Lower lobe of right lung (tissue), 2 donors: Measurements from ENCODE around the gene DCTN2. TPM values are rescaled to one million over a fixed set of nuclear protein-coding genes. Genes with fewer than 3 reads are reported as not detected.

Experiments
- ATAC-seq, 2 donors: fragments of 200-7000 bp; cut with Tn5 transposase; one replicate each; pipeline ENCODE4 v1.9.1; 2020 to 2022; ENCODE audit warnings: mild to moderate bottlenecking in 2 of 2, moderate library complexity in 2 of 2
- DNase-seq: peaks from one replicate; pipeline ENCODE4 v3.0.0-alpha.2; 2020
- H3K27ac ChIP-seq: fragments of 200-600 bp; one replicate; pipeline ENCODE4 v1.8.0; 2022
- H3K27me3 ChIP-seq: fragments of 200-600 bp; one replicate; pipeline ENCODE4 v1.8.0; 2022; ENCODE audit warnings: low read depth
- H3K36me3 ChIP-seq: fragments of 200-600 bp; one replicate; pipeline ENCODE4 v1.8.0; 2022; ENCODE audit warnings: mild to moderate bottlenecking
- H3K4me1 ChIP-seq: fragments of 200-600 bp; one replicate; pipeline ENCODE4 v1.8.0; 2022
- H3K4me3 ChIP-seq: fragments of 200-600 bp; one replicate; pipeline ENCODE4 v1.8.0; 2022; ENCODE audit warnings: mild to moderate bottlenecking
- H3K9me3 ChIP-seq: fragments of 200-600 bp; one replicate; pipeline ENCODE4 v1.8.0; 2022
- CTCF ChIP-seq: fragments of 200-600 bp; IDR thresholded peaks from one replicate; pipeline ENCODE4 v1.8.0; 2022; ENCODE audit warnings: antibody characterized with exemption, mild to moderate bottlenecking
- intact Hi-C: fragments of 100-400 bp; cut with DNase I; formaldehyde crosslinking; loops from one replicate; pipeline ENCODE4 v1.11.0; 2022
- total RNA-seq: library from RNA; stranded (reverse); fragmentation: NEBNext Ultra II Directional; extraction: Animal tissue kit (Norgen Biotek cat#: 25700); gene quantifications from one replicate; pipeline ENCODE4 v1.2.1, GENCODE V29; 2021
- donor health status: DM: no; HTN: yes; CAD: no; lungs with severe emphysema.

DCTN2 gene
- total RNA-seq, 1 donor from 2014 or later: 88.3 TPM

- ATAC-seq (no peak), DNase-seq (no peak)
- Histone ChIP-seq H3K36me3 (no peaks in the 10 kb centered on the region), H3K27me3 (peaks cover 15% of the 10 kb centered on the region), H3K4me3 (no peak overlapping the region), H3K27ac (no peak overlapping the region), H3K9me3 (no peaks in the 10 kb centered on the region), H3K4me1 (peaks cover 5% of the 10 kb centered on the region)
- intact Hi-C loops: no loop called here
- no peak for TF ChIP-seq CTCF
Observed at GRCh38 chr12:57554897-57555296, 7.9 kb upstream of the DCTN2 start.

GRCh38 chr12:57554453-57554852, 7.5 kb upstream of the DCTN2 start:
- no peak overlapping the region for H3K4me3 ChIP-seq
- H3K9me3 ChIP-seq: no peaks in the 10 kb centered on the region
- H3K27me3 ChIP-seq: peaks cover 18% of the 10 kb centered on the region
- peaks cover 9% of the 10 kb centered on the region for H3K4me1 ChIP-seq
- TF ChIP-seq CTCF: no peak
- ATAC-seq (no peak), DNase-seq (no peak)
- H3K36me3 ChIP-seq: no peaks in the 10 kb centered on the region
- H3K27ac ChIP-seq: no peak overlapping the region
- intact Hi-C loops: no loop called here

- H3K27ac ChIP-seq: no peak overlapping the region
- H3K9me3 ChIP-seq: no peaks in the 10 kb centered on the region
- peaks cover 27% of the 10 kb centered on the region for H3K27me3 ChIP-seq
- no peak for TF ChIP-seq CTCF
- intact Hi-C loops: no loop called here
- ATAC-seq (no peak), DNase-seq (no peak)
- peaks cover 9% of the 10 kb centered on the region for H3K4me1 ChIP-seq
- H3K36me3 ChIP-seq: no peaks in the 10 kb centered on the region
- no peak overlapping the region for H3K4me3 ChIP-seq
Observed at GRCh38 chr12:57553343-57554202, 6.6 kb upstream of the DCTN2 start.

GRCh38 chr12:57552835-57553313, 5.9 kb upstream of the DCTN2 start:
- no peaks in the 10 kb centered on the region for H3K36me3 ChIP-seq
- TF ChIP-seq CTCF: no peak
- DNase-seq (no peak), ATAC-seq (no peak)
- H3K27ac ChIP-seq: no peak overlapping the region
- H3K9me3 ChIP-seq: no peaks in the 10 kb centered on the region
- peaks cover 34% of the 10 kb centered on the region for H3K27me3 ChIP-seq
- no peak overlapping the region for H3K4me3 ChIP-seq
- intact Hi-C loops: no loop called here
- peaks cover 9% of the 10 kb centered on the region for H3K4me1 ChIP-seq

GRCh38 chr12:57552306-57552651, 5.3 kb upstream of the DCTN2 start:
- no peak for DNase-seq
- no peak for TF ChIP-seq CTCF
- intact Hi-C loops: no loop called here

More at GRCh38 chr12:57552306-57552651, 5.3 kb upstream of the DCTN2 start:
- Histone ChIP-seq H3K27me3 (peaks cover 34% of the 10 kb centered on the region), H3K4me1 (peaks cover 12% of the 10 kb centered on the region), H3K27ac (no peak overlapping the region), H3K36me3 (no peaks in the 10 kb centered on the region), H3K9me3 (no peaks in the 10 kb centered on the region), H3K4me3 (no peak overlapping the region)
- ATAC-seq: no peak
